HEK293T (cell line): Measurements from ENCODE around the gene CTSS.
A peak's percentile ranks its signal among the peaks of the same experiment; 100 is the strongest.

Experiments used
- CTCF ChIA-PET: fragments of 350-600 bp; formaldehyde crosslinking; extraction: SDS; loops from one replicate; lab custom pipeline; 2021; ENCODE audit warnings: antibody characterized with exemption, inconsistent platforms; lab: Yijun Ruan, JAX
- POLR2A ChIA-PET: fragments of 350-600 bp; formaldehyde crosslinking; extraction: SDS; loops from one replicate; lab custom pipeline; 2020; ENCODE audit warnings: antibody characterized with exemption, inconsistent platforms; lab: Yijun Ruan, JAX
- DNase-seq: peaks from one replicate; pipeline ENCODE4 v3.0.0; 2012; ENCODE audit warnings: mixed read lengths; ENCODE audit errors: extremely low spot score
- ARNT ChIP-seq: fragments of 450-650 bp; IDR thresholded peaks from 2 replicates; pipeline ENCODE4 v1.6.1; 2017; ENCODE audit warnings: mild to moderate bottlenecking
- BHLHE40 ChIP-seq: fragments of 450-650 bp; IDR thresholded peaks from 2 replicates; pipeline ENCODE4 v1.6.1; 2016; ENCODE audit warnings: mild to moderate bottlenecking, moderate library complexity, borderline replicate concordance
- CTBP1 ChIP-seq: fragments of 450-650 bp; IDR thresholded peaks from 2 replicates; pipeline ENCODE4 v1.6.1; 2016; ENCODE audit warnings: borderline replicate concordance
- ELF4 ChIP-seq: fragments of 450-650 bp; IDR thresholded peaks from 2 replicates; pipeline ENCODE4 v1.6.1; 2017; ENCODE audit warnings: antibody characterized with exemption
- FOXA1 ChIP-seq: fragments of 450-650 bp; IDR thresholded peaks from 2 replicates; pipeline ENCODE4 v1.6.1; 2016; ENCODE audit warnings: mild to moderate bottlenecking
- FOXK2 ChIP-seq: fragments of 450-650 bp; IDR thresholded peaks from 2 replicates; pipeline ENCODE4 v1.6.1; 2016; ENCODE audit warnings: mild to moderate bottlenecking
- FOXM1 ChIP-seq: fragments of 450-650 bp; IDR thresholded peaks from 2 replicates; pipeline ENCODE4 v1.6.1; 2017; ENCODE audit warnings: mild to moderate bottlenecking, borderline replicate concordance
- HDGF ChIP-seq: fragments of 450-650 bp; IDR thresholded peaks from 2 replicates; pipeline ENCODE4 v1.6.1; 2017; ENCODE audit warnings: antibody characterized with exemption, borderline replicate concordance
- L3MBTL2 ChIP-seq: fragments of 450-650 bp; conservative IDR thresholded peaks from 2 replicates; pipeline ENCODE4 v1.6.1; 2016; ENCODE audit warnings: mild to moderate bottlenecking
- LEF1 ChIP-seq: fragments of 450-650 bp; IDR thresholded peaks from 2 replicates; pipeline ENCODE4 v1.6.1; 2017; ENCODE audit warnings: mild to moderate bottlenecking, borderline replicate concordance
- NFRKB ChIP-seq: fragments of 450-650 bp; IDR thresholded peaks from 2 replicates; pipeline ENCODE4 v1.6.1; 2016; ENCODE audit warnings: mild to moderate bottlenecking, moderate library complexity
- PKNOX1 ChIP-seq: fragments of 450-650 bp; IDR thresholded peaks from 2 replicates; pipeline ENCODE4 v1.6.1; 2016
- SP1 ChIP-seq: fragments of 450-650 bp; IDR thresholded peaks from 2 replicates; pipeline ENCODE4 v1.6.1; 2017
- SUZ12 ChIP-seq: fragments of 450-650 bp; IDR thresholded peaks from 2 replicates; pipeline ENCODE4 v1.6.1; 2016; ENCODE audit warnings: mild to moderate bottlenecking
- TARDBP ChIP-seq: fragments of 450-650 bp; IDR thresholded peaks from 2 replicates; pipeline ENCODE4 v1.6.1; 2016
- ZNF384 ChIP-seq: fragments of 450-650 bp; IDR thresholded peaks from 2 replicates; pipeline ENCODE4 v1.6.1; 2016

CTSS gene

GRCh38 chr1:150765296-150765976, at the start of gene CTSS:
TSS of gene CTSS (minus strand) at chr1:150765778. CDS start at chr1:150764763, 1,015 bp downstream.
- no peak for DNase-seq
- TF ChIP-seq SUZ12 (no peak), NFRKB (no peak), BHLHE40 (no peak), FOXA1 (no peak), FOXM1 (no peak), LEF1 (no peak), FOXK2 (no peak), PKNOX1 (no peak), ELF4 (no peak), TARDBP (no peak), HDGF (no peak), ZNF384 (no peak), ARNT (no peak), SP1 (no peak)
- ChIA-PET CTCF (no interaction called here), POLR2A (no interaction called here)

- TF ChIP-seq SUZ12 = no peak
- no peak for TF ChIP-seq LEF1
- TF ChIP-seq FOXM1 = no peak
- no peak for TF ChIP-seq L3MBTL2
- no peak for TF ChIP-seq PKNOX1
- no peak for TF ChIP-seq CTBP1
- TF ChIP-seq TARDBP = no peak
- no peak for TF ChIP-seq HDGF
- no peak for TF ChIP-seq NFRKB
- no peak for TF ChIP-seq BHLHE40
- no peak for TF ChIP-seq SP1
- TF ChIP-seq ARNT = no peak
- no peak for TF ChIP-seq ELF4
- TF ChIP-seq ZNF384 = no peak
- no peak for TF ChIP-seq FOXA1
- no peak for TF ChIP-seq FOXK2
- peak; percentile 74 for DNase-seq
- ChIA-PET POLR2A (interaction anchor here (1.3 to 2.5 kb wide), 4 partner anchors 116 to 234 kb away, joined by 3 to 13 read pairs (median 12); partner anchors contain the start of genes ENSA, GOLPH3L and MCL1), CTCF (interaction anchor here (0.6 to 2.9 kb wide), 10 partner anchors 9 to 261 kb away, joined by 3 to 11 read pairs (median 4); partner anchors contain the start of gene GOLPH3L)
Measured at GRCh38 chr1:150813028-150813707, 47.6 kb upstream of the CTSS start.

- ChIA-PET POLR2A (interaction anchor here (1.6 kb wide), 1 partner anchor 182 kb away, joined by 4 read pairs; the partner anchor contains the start of gene ENSA), CTCF (no interaction called here)
- DNase-seq = peak; percentile 45
- TF ChIP-seq FOXK2 (no peak), ARNT (no peak), SUZ12 (no peak), ELF4 (no peak), PKNOX1 (peak; percentile 59)
Measured at GRCh38 chr1:150810958-150811659, 45.5 kb upstream of the CTSS start.

GRCh38 chr1:150809651-150810050, 44.1 kb upstream of the CTSS start:
- DNase-seq = no peak
- ChIA-PET POLR2A (interaction anchor here (1.6 kb wide), 1 partner anchor 180 kb away, joined by 4 read pairs; the partner anchor contains the start of gene ENSA), CTCF (no interaction called here)
- TF ChIP-seq L3MBTL2 = no peak
- no peak for TF ChIP-seq BHLHE40
- no peak for TF ChIP-seq ARNT
- TF ChIP-seq ELF4 = no peak
- TF ChIP-seq SUZ12 = no peak
- TF ChIP-seq HDGF = no peak
- no peak for TF ChIP-seq FOXA1
- TF ChIP-seq FOXM1 = no peak
- no peak for TF ChIP-seq CTBP1
- TF ChIP-seq FOXK2 = no peak
- TF ChIP-seq TARDBP = no peak
- no peak for TF ChIP-seq ZNF384
- no peak for TF ChIP-seq NFRKB
- TF ChIP-seq SP1 = no peak
- TF ChIP-seq PKNOX1 = no peak
- TF ChIP-seq LEF1 = no peak

GRCh38 chr1:150808846-150809245, 43.3 kb upstream of the CTSS start:
- POLR2A ChIA-PET = interaction anchor here (1.0 kb wide), 1 partner anchor 229 kb away, joined by 3 read pairs; the partner anchor contains the start of gene MCL1
- TF ChIP-seq FOXM1 = no peak
- TF ChIP-seq SUZ12 = no peak
- no peak for TF ChIP-seq HDGF
- TF ChIP-seq L3MBTL2 = no peak
- no peak for TF ChIP-seq SP1
- CTCF ChIA-PET = no interaction called here
- DNase-seq = no peak
